Hepatocyte (in vitro differentiated cells): Measurements from ENCODE around the gene RNF112. TPM values are rescaled to one million over a fixed set of nuclear protein-coding genes. Genes with fewer than 3 reads are reported as not detected.
"Not testable (repeated sequence)": the region's sequence is repeated elsewhere in the genome, so short reads cannot be mapped to it uniquely, and the experiment has no call there.

Experiments used
- DNase-seq: peaks from one replicate; pipeline ENCODE4 v3.0.0-alpha.2; 2016; ENCODE audit warnings: low spot score
- H2AFZ ChIP-seq: fragments of 200-600 bp; sonication (generic); 2 replicates; pipeline ENCODE4 v1.6.0; 2016; ENCODE audit warnings: antibody characterized with exemption, mild to moderate bottlenecking
- H3K27ac ChIP-seq: fragments of 200-600 bp; sonication (generic); 2 replicates; pipeline ENCODE4 v1.5.1; 2016; ENCODE audit warnings: mild to moderate bottlenecking
- H3K27me3 ChIP-seq: fragments of 200-600 bp; sonication (generic); 2 replicates; pipeline ENCODE4 v1.6.1; 2016
- H3K36me3 ChIP-seq: fragments of 200-600 bp; sonication (generic); replicated peaks from 2 replicates; pipeline ENCODE4 v1.5.1; 2016; ENCODE audit warnings: low read depth; ENCODE audit not compliant: insufficient read depth
- H3K4me1 ChIP-seq: fragments of 200-600 bp; sonication (generic); 2 replicates; pipeline ENCODE4 v1.5.1; 2016; ENCODE audit warnings: mild to moderate bottlenecking, moderate library complexity; ENCODE audit not compliant: insufficient read depth
- H3K4me2 ChIP-seq: fragments of 200-600 bp; sonication (generic); 2 replicates; pipeline ENCODE4 v1.6.0; 2016
- H3K4me3 ChIP-seq: fragments of 200-600 bp; sonication (generic); 2 replicates; pipeline ENCODE4 v1.5.1; 2016; ENCODE audit warnings: mild to moderate bottlenecking
- H3K79me2 ChIP-seq: fragments of 200-600 bp; sonication (generic); 2 replicates; pipeline ENCODE4 v1.6.0; 2017; ENCODE audit warnings: mild to moderate bottlenecking
- H3K9me2 ChIP-seq: fragments of 200-600 bp; sonication (generic); replicated peaks from 2 replicates; pipeline ENCODE4 v1.6.0; 2017; ENCODE audit warnings: mild to moderate bottlenecking; ENCODE audit not compliant: insufficient read depth
- H3K9me3 ChIP-seq: fragments of 200-600 bp; sonication (generic); 2 replicates; pipeline ENCODE4 v1.5.1; 2016; ENCODE audit warnings: low read depth, mild to moderate bottlenecking
- H4K20me1 ChIP-seq: fragments of 200-600 bp; sonication (generic); 2 replicates; pipeline ENCODE4 v1.6.0; 2016; ENCODE audit warnings: mild to moderate bottlenecking; ENCODE audit not compliant: insufficient read depth, poor library complexity, severe bottlenecking
- CTCF ChIP-seq: fragments of 200-600 bp; sonication (generic); IDR thresholded peaks from 2 replicates; pipeline ENCODE4 v1.5.1; 2016; ENCODE audit warnings: antibody characterized with exemption, mild to moderate bottlenecking; ENCODE audit not compliant: poor library complexity
- EZH2 ChIP-seq: fragments of 200-600 bp; sonication (generic); IDR thresholded peaks from 2 replicates; pipeline ENCODE4 v1.6.1; 2016; ENCODE audit warnings: antibody characterized with exemption, mild to moderate bottlenecking, borderline replicate concordance
- EZH2phosphoT487 ChIP-seq: fragments of 200-600 bp; sonication (generic); IDR thresholded peaks from one replicate; pipeline ENCODE4 v1.6.1; 2018; ENCODE audit warnings: antibody characterized with exemption, mild to moderate bottlenecking, low read depth, moderate library complexity; ENCODE audit not compliant: unreplicated experiment, severe bottlenecking
- WGBS: methylation state at CpG from one replicate; pipeline ENCODE4 v1.1.6; 2016; ENCODE audit warnings: low lambda C conversion rate; ENCODE audit errors: missing lambda C conversion rate; 5-methylcytosine and 5-hydroxymethylcytosine counted together
- polyA plus RNA-seq: library from polyadenylated mRNA; unstranded; fragments of >200 nt; fragmentation: Nextera tagmentation; extraction: Ambion mirVana; gene quantifications from 2 replicates; pipeline ENCODE4 v1.2.1, GENCODE V29; 2016
- total RNA-seq: library from RNA; depleted of rRNA; stranded (reverse); fragments of >200 nt; gene quantifications from 2 replicates; pipeline ENCODE4 v1.2.3, GENCODE V29; 2014

Gene RNF112
- total and polyA plus RNA-seq, 2 experiments from 2014 or later: 7.8 to 8.6 TPM

GRCh38 chr17:19433727-19434340 is 22.8 kb downstream of the RNF112 start:
- Histone ChIP-seq H3K27ac (no peak overlapping the region), H3K4me3 (no peak overlapping the region), H3K36me3 (no peaks in the 10 kb centered on the region), H4K20me1 (no peaks in the 10 kb centered on the region), H3K4me1 (no peaks in the 10 kb centered on the region), H3K9me3 (no peaks in the 10 kb centered on the region), H3K27me3 (no peaks in the 10 kb centered on the region), H3K4me2 (no peak overlapping the region), H2AFZ (no peak overlapping the region), H3K79me2 (no peaks in the 10 kb centered on the region), H3K9me2 (no peaks in the 10 kb centered on the region)
- no peak for DNase-seq
- 90% methylated on average over 2 of the region's 2 CpGs for WGBS
- TF ChIP-seq CTCF: no peak

GRCh38 chr17:19440421-19440820 is 29.4 kb downstream of the RNF112 start:
- Histone ChIP-seq H3K36me3 (no peaks in the 10 kb centered on the region), H3K9me3 (no peaks in the 10 kb centered on the region), H3K27me3 (no peaks in the 10 kb centered on the region), H3K4me2 (no peak overlapping the region), H3K9me2 (no peaks in the 10 kb centered on the region), H2AFZ (no peak overlapping the region), H3K4me3 (no peak overlapping the region), H3K4me1 (no peaks in the 10 kb centered on the region), H3K79me2 (no peaks in the 10 kb centered on the region), H4K20me1 (no peaks in the 10 kb centered on the region), H3K27ac (no peak overlapping the region)
- no peak for TF ChIP-seq EZH2
- TF ChIP-seq CTCF: no peak
- TF ChIP-seq EZH2phosphoT487: no peak
- DNase-seq: no peak
- WGBS: 100% methylated on average over 1 of the region's 1 CpG

GRCh38 chr17:19441288-19441687 is 30.3 kb downstream of the RNF112 start:
- not testable (repeated sequence) for H3K36me3 ChIP-seq, H3K4me3 ChIP-seq, H3K9me2 ChIP-seq, H3K27ac ChIP-seq, H3K79me2 ChIP-seq, H3K4me2 ChIP-seq, H2AFZ ChIP-seq, H3K4me1 ChIP-seq, H3K9me3 ChIP-seq, H3K27me3 ChIP-seq, H4K20me1 ChIP-seq, DNase-seq
- 98% methylated on average over 8 of the region's 25 CpGs for WGBS

GRCh38 chr17:19442731-19443130 is 31.7 kb downstream of the RNF112 start:
- Histone ChIP-seq H4K20me1 (no peaks in the 10 kb centered on the region), H2AFZ (no peak overlapping the region), H3K27me3 (no peaks in the 10 kb centered on the region), H3K79me2 (no peaks in the 10 kb centered on the region), H3K4me3 (no peak overlapping the region), H3K4me2 (no peak overlapping the region), H3K4me1 (peaks cover 6% of the 10 kb centered on the region), H3K27ac (no peak overlapping the region), H3K9me3 (peaks cover 3% of the 10 kb centered on the region), H3K9me2 (no peaks in the 10 kb centered on the region), H3K36me3 (no peaks in the 10 kb centered on the region)
- no peak for DNase-seq
- TF ChIP-seq EZH2phosphoT487: no peak
- TF ChIP-seq CTCF: no peak
- TF ChIP-seq EZH2: no peak
- 91% methylated on average over 2 of the region's 2 CpGs for WGBS
